ENCODE measurements around the gene EYA3. TPM values are rescaled to one million over a fixed set of nuclear protein-coding genes. Genes with fewer than 3 reads are reported as not detected.
A peak's percentile ranks its signal among the peaks of the same experiment; 100 is the strongest.

EYA3 gene
- total and polyA plus RNA-seq, 2 of the 4 experiments (the other 2 are of a cell fraction) = 9.1 to 17.6 TPM

- ATAC-seq (ENCODE audit: low read depth) = no peak
- no peak overlapping the region for H3K56ac ChIP-seq (ENCODE audit: extremely low read depth, insufficient read depth, low read length)
- BruUV-seq (replicated peaks) = no TSS peak
- no peak overlapping the region for H3K9ac ChIP-seq (ENCODE audit: low read depth, low read length)
- H2BK15ac ChIP-seq (ENCODE audit: low read depth, low read length) = no peak overlapping the region
- no peaks in the 10 kb centered on the region for H3K9me3 ChIP-seq (ENCODE audit: control insufficient read depth, insufficient read depth, low read length)
- H2AK5ac ChIP-seq (ENCODE audit: low read depth, low read length) = no peak overlapping the region
- no peak overlapping the region for H2AFZ ChIP-seq (replicated peaks; ENCODE audit: low read length, poor library complexity)
- H4K20me1 ChIP-seq (ENCODE audit: insufficient read depth, low read length) = peaks cover 25% of the 10 kb centered on the region; the same call in 1 of the 2 replicates
- H3K4me3 ChIP-seq (ENCODE audit: insufficient read depth, low read depth, low read length) = no peak overlapping the region
- H3K14ac ChIP-seq (replicated peaks; ENCODE audit: low read depth, low read length) = no peak overlapping the region
- H4K5ac ChIP-seq (ENCODE audit: low read depth, low read length) = no peak overlapping the region
- dilution Hi-C loops (cut with HindIII; ENCODE audit: low sequenced_read_pairs, unreplicated experiment) (no loop called here), in situ Hi-C loops (cut with MboI; ENCODE audit: low sequenced_read_pairs) (no loop called here), intact Hi-C loops (cut with micrococcal nuclease) (loop anchor here (5.0 kb wide), 1 partner anchor 38 kb away; no protein-coding TSS in a partner anchor)
- no peak for DNase-seq
- no peak overlapping the region for H3K4ac ChIP-seq (ENCODE audit: low read depth, low read length)
- H3K23ac ChIP-seq (ENCODE audit: low read depth, low read length) = no peak overlapping the region
- no peak overlapping the region for H2BK120ac ChIP-seq (ENCODE audit: low read depth, low read length)
- ChIA-PET CTCF (no interaction called here), POLR2A (ENCODE audit: unreplicated experiment) (no interaction called here)
- WGBS, 2 experiments (ENCODE audit: extremely low coverage in 2 of 2, insufficient read length in 1 of 2) = no CpG with 5 or more reads among the region's 1 CpG
- H3K79me1 ChIP-seq (ENCODE audit: low read depth in 1 of 2, low read length in 2 of 2) = peaks cover 14 to 56% of the 10 kb centered on the region in 2 experiments; a peak in 3 of 4 replicates
- H3K4me2 ChIP-seq (ENCODE audit: low read depth, low read length) = no peak overlapping the region
- no peak overlapping the region for H4K91ac ChIP-seq (ENCODE audit: insufficient read depth, low read depth, low read length)
- TF ChIP-seq POLR2A (IDR thresholded peaks at IDR 0.05; ENCODE audit: low read depth, low read length) (no peak), RAD21 (IDR thresholded peaks at IDR 0.05; ENCODE audit: low read length) (no peak), NFE2L2 (IDR thresholded peaks at IDR 0.05; ENCODE audit: low read depth, low read length) (no peak), SMC3 (IDR thresholded peaks at IDR 0.05; ENCODE audit: low read depth, low read length) (no peak), MAFK (IDR thresholded peaks at IDR 0.05; ENCODE audit: low read depth, low read length) (no peak), CTCF (conservative IDR thresholded peaks at IDR 0.05; ENCODE audit: low read depth, low read length) (no peak), MXI1 (IDR thresholded peaks at IDR 0.05; ENCODE audit: borderline replicate concordance, low read depth, low read length) (no peak), RFX5 (IDR thresholded peaks at IDR 0.05; ENCODE audit: low read depth, low read length) (no peak), CEBPB (IDR thresholded peaks at IDR 0.05; ENCODE audit: low read depth, low read length) (no peak), RCOR1 (IDR thresholded peaks at IDR 0.05; ENCODE audit: insufficient replicate concordance, low read length) (no peak), FOS (IDR thresholded peaks at IDR 0.05; ENCODE audit: low read depth, low read length) (no peak), MAZ (IDR thresholded peaks at IDR 0.05; ENCODE audit: borderline replicate concordance, low read depth, low read length) (no peak), BHLHE40 (IDR thresholded peaks at IDR 0.05; ENCODE audit: low read depth, low read length) (no peak)
- TF ChIP-seq, protein P1, sequence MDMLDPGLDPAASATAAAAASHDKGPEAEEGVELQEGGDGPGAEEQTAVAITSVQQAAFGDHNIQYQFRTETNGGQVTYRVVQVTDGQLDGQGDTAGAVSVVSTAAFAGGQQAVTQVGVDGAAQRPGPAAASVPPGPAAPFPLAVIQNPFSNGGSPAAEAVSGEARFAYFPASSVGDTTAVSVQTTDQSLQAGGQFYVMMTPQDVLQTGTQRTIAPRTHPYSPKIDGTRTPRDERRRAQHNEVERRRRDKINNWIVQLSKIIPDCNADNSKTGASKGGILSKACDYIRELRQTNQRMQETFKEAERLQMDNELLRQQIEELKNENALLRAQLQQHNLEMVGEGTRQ (IDR thresholded peaks at IDR 0.05; ENCODE audit: low read depth, low read length) = no peak
- TF ChIP-seq, protein P2, sequence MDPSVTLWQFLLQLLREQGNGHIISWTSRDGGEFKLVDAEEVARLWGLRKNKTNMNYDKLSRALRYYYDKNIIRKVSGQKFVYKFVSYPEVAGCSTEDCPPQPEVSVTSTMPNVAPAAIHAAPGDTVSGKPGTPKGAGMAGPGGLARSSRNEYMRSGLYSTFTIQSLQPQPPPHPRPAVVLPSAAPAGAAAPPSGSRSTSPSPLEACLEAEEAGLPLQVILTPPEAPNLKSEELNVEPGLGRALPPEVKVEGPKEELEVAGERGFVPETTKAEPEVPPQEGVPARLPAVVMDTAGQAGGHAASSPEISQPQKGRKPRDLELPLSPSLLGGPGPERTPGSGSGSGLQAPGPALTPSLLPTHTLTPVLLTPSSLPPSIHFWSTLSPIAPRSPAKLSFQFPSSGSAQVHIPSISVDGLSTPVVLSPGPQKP (IDR thresholded peaks at IDR 0.05; ENCODE audit: borderline replicate concordance, low read depth, low read length) = no peak
- peaks cover 8% of the 10 kb centered on the region for H3K4me1 ChIP-seq (ENCODE audit: control insufficient read depth, insufficient read depth, low read length)
- H3K9me1 ChIP-seq (ENCODE audit: insufficient read depth, low read length) = no peaks in the 10 kb centered on the region; the same call in 1 of the 2 replicates
- no peak overlapping the region for H2BK5ac ChIP-seq (ENCODE audit: low read depth, low read length, poor library complexity, severe bottlenecking)
- no peak overlapping the region for H4K8ac ChIP-seq (ENCODE audit: low read depth in 2 of 2, low read length in 2 of 2)
- H2BK20ac ChIP-seq (ENCODE audit: low read depth, low read length) = peak overlapping the region; percentile 8; the same call in 1 of the 2 replicates
- no peaks in the 10 kb centered on the region for H3K27me3 ChIP-seq (ENCODE audit: control insufficient read depth, insufficient read depth, low read length)
- H3K36me3 ChIP-seq (ENCODE audit: control insufficient read depth, insufficient read depth, low read length) = peaks cover 2% of the 10 kb centered on the region; the same call in 1 of the 2 replicates
- H3K27ac ChIP-seq (ENCODE audit: insufficient read depth, low read length) = no peak overlapping the region
- no peak overlapping the region for H2AK9ac ChIP-seq (replicated peaks; ENCODE audit: low read depth, low read length, poor library complexity)
- no peak overlapping the region for H3K18ac ChIP-seq (ENCODE audit: low read depth, low read length)
Observed at GRCh38 chr1:28074892-28075511, 13.4 kb downstream of the EYA3 start.

Data from IMR-90 (cell line).